HEK293 (cell line): ENCODE data around the gene HRAS.

ENCODE experiments used
- CTCF ChIA-PET: fragments of 350-600 bp; formaldehyde crosslinking; extraction: SDS; loops from one replicate; lab custom pipeline; 2021; ENCODE audit warnings: antibody characterized with exemption; lab: Yijun Ruan, JAX
- POLR2A ChIA-PET: fragments of 300-600 bp; formaldehyde crosslinking; extraction: SDS; loops from one replicate; lab custom pipeline; 2020; ENCODE audit warnings: antibody characterized with exemption, inconsistent platforms; lab: Yijun Ruan, JAX
- H3K27ac ChIP-seq: fragments of 200-500 bp; sonication (Bioruptor generic); 2 replicates; pipeline ENCODE4 v1.5.1; 2014; ENCODE audit warnings: low read depth, low read length, control low read depth, inconsistent platforms; ENCODE audit errors: extremely low read depth
- H3K36me3 ChIP-seq, 2 experiments: fragments of 200-500 bp in 1 of 2; sonication (Bioruptor generic) in 1 of 2; 1 replicate in 1 of 2; 2 replicates in 1 of 2; pipeline ENCODE4 v1.5.1; 2014 to 2017; ENCODE audit warnings: inconsistent platforms in 2 of 2, low read length in 2 of 2; ENCODE audit not compliant: control insufficient read depth in 2 of 2, insufficient read depth in 1 of 2
- H3K4me1 ChIP-seq: fragments of 200-500 bp; sonication (Bioruptor generic); 2 replicates; pipeline ENCODE4 v1.5.1; 2014; ENCODE audit warnings: mild to moderate bottlenecking, low read length, inconsistent platforms; ENCODE audit not compliant: control insufficient read depth, insufficient read depth
- H3K4me3 ChIP-seq: 2 replicates; pipeline ENCODE4 v1.5.1; 2011; ENCODE audit warnings: low read depth, mild to moderate bottlenecking, control low read depth, low read length, moderate library complexity
- H3K9me3 ChIP-seq: fragments of 200-500 bp; sonication (Bioruptor generic); 2 replicates; pipeline ENCODE4 v1.5.1; 2014; ENCODE audit warnings: low read depth, low read length, inconsistent platforms; ENCODE audit not compliant: control insufficient read depth, insufficient read depth
- ELK4 ChIP-seq: IDR thresholded peaks from 2 replicates; pipeline ENCODE4 v1.6.1; 2011; ENCODE audit warnings: mild to moderate bottlenecking, low read depth, low read length, borderline replicate concordance
- INSM2 ChIP-seq: fragments of 450-650 bp; formaldehyde crosslinking; IDR thresholded peaks from 2 replicates; pipeline ENCODE4 v1.5.1; 2016; ENCODE audit warnings: missing biosample characterization, missing genetic modification characterization
- PRDM2 ChIP-seq: fragments of 450-650 bp; formaldehyde crosslinking; IDR thresholded peaks from 2 replicates; pipeline ENCODE4 v1.5.1; 2016; ENCODE audit warnings: missing biosample characterization, missing genetic modification characterization, borderline replicate concordance
- RBAK ChIP-seq: fragments of 450-650 bp; formaldehyde crosslinking; IDR thresholded peaks from 2 replicates; pipeline ENCODE4 v1.5.1; 2016; ENCODE audit warnings: missing biosample characterization, missing genetic modification characterization
- TSHZ1 ChIP-seq: fragments of 450-650 bp; formaldehyde crosslinking; IDR thresholded peaks from 2 replicates; pipeline ENCODE4 v1.5.1; 2016; ENCODE audit warnings: missing biosample characterization, missing genetic modification characterization, borderline replicate concordance
- YY1 ChIP-seq: fragments of 450-650 bp; formaldehyde crosslinking; IDR thresholded peaks from 2 replicates; pipeline ENCODE4 v1.5.1; 2018; ENCODE audit warnings: missing biosample characterization, missing genetic modification characterization
- ZNF112 ChIP-seq: fragments of 450-650 bp; formaldehyde crosslinking; IDR thresholded peaks from 2 replicates; pipeline ENCODE4 v1.5.0; 2017; ENCODE audit warnings: missing biosample characterization, missing genetic modification characterization
- ZNF133 ChIP-seq: fragments of 450-650 bp; formaldehyde crosslinking; IDR thresholded peaks from 2 replicates; pipeline ENCODE4 v1.5.1; 2016; ENCODE audit warnings: missing biosample characterization, missing genetic modification characterization
- ZNF174 ChIP-seq: fragments of 450-650 bp; formaldehyde crosslinking; IDR thresholded peaks from 2 replicates; pipeline ENCODE4 v1.5.0; 2017; ENCODE audit warnings: missing biosample characterization, mild to moderate bottlenecking, missing genetic modification characterization
- ZNF18 ChIP-seq: fragments of 450-650 bp; formaldehyde crosslinking; IDR thresholded peaks from 2 replicates; pipeline ENCODE4 v1.5.1; 2016; ENCODE audit warnings: missing biosample characterization, missing genetic modification characterization
- ZNF280C ChIP-seq: fragments of 450-650 bp; formaldehyde crosslinking; IDR thresholded peaks from 2 replicates; pipeline ENCODE4 v1.5.1; 2016; ENCODE audit warnings: missing biosample characterization, missing genetic modification characterization
- ZNF311 ChIP-seq: fragments of 450-650 bp; formaldehyde crosslinking; IDR thresholded peaks from 2 replicates; pipeline ENCODE4 v1.5.1; 2017; ENCODE audit warnings: missing biosample characterization, missing genetic modification characterization, borderline replicate concordance
- ZNF394 ChIP-seq: fragments of 450-650 bp; formaldehyde crosslinking; IDR thresholded peaks from 2 replicates; pipeline ENCODE4 v1.5.1; 2016; ENCODE audit warnings: missing biosample characterization, missing genetic modification characterization, mild to moderate bottlenecking, moderate library complexity, borderline replicate concordance
- ZNF473 ChIP-seq: fragments of 450-650 bp; formaldehyde crosslinking; IDR thresholded peaks from 2 replicates; pipeline ENCODE4 v1.5.1; 2017; ENCODE audit warnings: missing biosample characterization, missing genetic modification characterization
- ZNF488 ChIP-seq: fragments of 450-650 bp; formaldehyde crosslinking; IDR thresholded peaks from 2 replicates; pipeline ENCODE4 v1.5.1; 2016; ENCODE audit warnings: missing biosample characterization, missing genetic modification characterization
- ZNF510 ChIP-seq: fragments of 450-650 bp; formaldehyde crosslinking; IDR thresholded peaks from 2 replicates; pipeline ENCODE4 v1.5.1; 2018; ENCODE audit warnings: mild to moderate bottlenecking, missing genetic modification characterization, missing biosample characterization; ENCODE audit not compliant: insufficient replicate concordance
- ZNF513 ChIP-seq: fragments of 450-650 bp; IDR thresholded peaks from 2 replicates; pipeline ENCODE4 v1.5.1; 2018; ENCODE audit warnings: missing biosample characterization, missing genetic modification characterization
- ZNF707 ChIP-seq: fragments of 450-650 bp; formaldehyde crosslinking; IDR thresholded peaks from 2 replicates; pipeline ENCODE4 v1.5.1; 2016; ENCODE audit warnings: missing biosample characterization, missing genetic modification characterization

HRAS gene

GRCh38 chr11:514606-515005, 20.8 kb downstream of the HRAS start:
- Histone ChIP-seq H3K36me3 (peaks cover 0 to 13% of the 10 kb centered on the region in 2 experiments; a peak in 1 of 3 replicates), H3K27ac (no peak overlapping the region), H3K9me3 (no peaks in the 10 kb centered on the region), H3K4me3 (no peak overlapping the region), H3K4me1 (no peaks in the 10 kb centered on the region)
- POLR2A ChIA-PET, result no interaction called here
- CTCF ChIA-PET, result no interaction called here
- TF ChIP-seq PRDM2, result no peak
- TF ChIP-seq ZNF513, result no peak
- TF ChIP-seq YY1 (tag by site-specific recombination), result no peak
- TF ChIP-seq ZNF133 (tag by site-specific recombination), result no peak
- TF ChIP-seq ZNF473 (tag by site-specific recombination), result no peak
- no peak for TF ChIP-seq ZNF112 (tag by site-specific recombination)
- TF ChIP-seq ZNF174 (tag by site-specific recombination), result no peak
- no peak for TF ChIP-seq ZNF280C
- TF ChIP-seq ZNF394 (tag by site-specific recombination), result no peak
- TF ChIP-seq RBAK (tag by site-specific recombination), result no peak
- TF ChIP-seq ZNF510 (tag by site-specific recombination), result no peak
- TF ChIP-seq ZNF488 (tag by site-specific recombination), result no peak
- TF ChIP-seq ELK4, result no peak
- TF ChIP-seq ZNF311, result no peak
- no peak for TF ChIP-seq ZNF707 (tag by site-specific recombination)
- no peak for TF ChIP-seq ZNF18 (tag by site-specific recombination)
- no peak for TF ChIP-seq INSM2 (tag by site-specific recombination)
- TF ChIP-seq TSHZ1 (tag by site-specific recombination), result no peak
